ENCODE measurements around the gene DDX23. TPM values are rescaled to one million over a fixed set of nuclear protein-coding genes. Genes with fewer than 3 reads are reported as not detected.

Gene DDX23
- total RNA-seq, 1 experiment from 2014 or later, result 107 TPM

GRCh38 chr12:48788854-48789775, 62.8 kb downstream of the DDX23 start, which contains the start of gene ADCY6:
ADCY6 (minus strand) TSS chr12:48789089; CDS start chr12:48783434, 5,655 bp downstream.
- POLR2A ChIA-PET, result interaction anchor here (0.5 to 1.5 kb wide), 6 partner anchors 10 to 767 kb away, joined by 3 to 8 read pairs (median 4); no protein-coding TSS in a partner anchor
- H3K27me3 Mint-ChIP-seq (ENCODE audit: low read depth), result peaks cover 28% of the 10 kb centered on the region
- DNase-seq (ENCODE audit: low spot score) (peak; percentile 80), ATAC-seq (peak; percentile 66)
- H3K9me3 Mint-ChIP-seq, result no peaks in the 10 kb centered on the region
- H3K27ac Mint-ChIP-seq, result peak within 1 kb of the TSS; percentile 39; the same call in 1 of the 2 replicates
- CTCF ChIA-PET, result interaction anchor here (0.6 to 2.9 kb wide), 17 partner anchors 16 to 825 kb away, joined by 3 to 37 read pairs (median 5); partner anchors contain the start of genes PRKAG1 and RHEBL1
- H3K36me3 Mint-ChIP-seq, result no peaks in the 10 kb centered on the region
- TF ChIP-seq JAZF1 (CRISPR knock-in tag; IDR thresholded peaks at IDR 0.05), result no peak
- TF ChIP-seq ZNF121 (CRISPR knock-in tag; IDR thresholded peaks at IDR 0.05), result peak; percentile 64
- TF ChIP-seq ZNF281 (CRISPR knock-in tag; IDR thresholded peaks at IDR 0.05), result peak; percentile 42; the same call in 1 of the 2 replicates
- TF ChIP-seq, protein P1, sequence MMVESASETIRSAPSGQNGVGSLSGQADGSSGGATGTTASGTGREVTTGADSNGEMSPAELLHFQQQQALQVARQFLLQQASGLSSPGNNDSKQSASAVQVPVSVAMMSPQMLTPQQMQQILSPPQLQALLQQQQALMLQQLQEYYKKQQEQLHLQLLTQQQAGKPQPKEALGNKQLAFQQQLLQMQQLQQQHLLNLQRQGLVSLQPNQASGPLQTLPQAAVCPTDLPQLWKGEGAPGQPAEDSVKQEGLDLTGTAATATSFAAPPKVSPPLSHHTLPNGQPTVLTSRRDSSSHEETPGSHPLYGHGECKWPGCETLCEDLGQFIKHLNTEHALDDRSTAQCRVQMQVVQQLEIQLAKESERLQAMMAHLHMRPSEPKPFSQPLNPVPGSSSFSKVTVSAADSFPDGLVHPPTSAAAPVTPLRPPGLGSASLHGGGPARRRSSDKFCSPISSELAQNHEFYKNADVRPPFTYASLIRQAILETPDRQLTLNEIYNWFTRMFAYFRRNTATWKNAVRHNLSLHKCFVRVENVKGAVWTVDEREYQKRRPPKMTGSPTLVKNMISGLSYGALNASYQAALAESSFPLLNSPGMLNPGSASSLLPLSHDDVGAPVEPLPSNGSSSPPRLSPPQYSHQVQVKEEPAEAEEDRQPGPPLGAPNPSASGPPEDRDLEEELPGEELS (CRISPR knock-in tag; IDR thresholded peaks at IDR 0.05), result no peak
- 0 out of 2 replicates have a peak, but pooled peaks have one; percentile 8 for TF ChIP-seq MYBL2 (CRISPR knock-in tag; IDR thresholded peaks at IDR 0.05)
- TF ChIP-seq, protein P2, sequence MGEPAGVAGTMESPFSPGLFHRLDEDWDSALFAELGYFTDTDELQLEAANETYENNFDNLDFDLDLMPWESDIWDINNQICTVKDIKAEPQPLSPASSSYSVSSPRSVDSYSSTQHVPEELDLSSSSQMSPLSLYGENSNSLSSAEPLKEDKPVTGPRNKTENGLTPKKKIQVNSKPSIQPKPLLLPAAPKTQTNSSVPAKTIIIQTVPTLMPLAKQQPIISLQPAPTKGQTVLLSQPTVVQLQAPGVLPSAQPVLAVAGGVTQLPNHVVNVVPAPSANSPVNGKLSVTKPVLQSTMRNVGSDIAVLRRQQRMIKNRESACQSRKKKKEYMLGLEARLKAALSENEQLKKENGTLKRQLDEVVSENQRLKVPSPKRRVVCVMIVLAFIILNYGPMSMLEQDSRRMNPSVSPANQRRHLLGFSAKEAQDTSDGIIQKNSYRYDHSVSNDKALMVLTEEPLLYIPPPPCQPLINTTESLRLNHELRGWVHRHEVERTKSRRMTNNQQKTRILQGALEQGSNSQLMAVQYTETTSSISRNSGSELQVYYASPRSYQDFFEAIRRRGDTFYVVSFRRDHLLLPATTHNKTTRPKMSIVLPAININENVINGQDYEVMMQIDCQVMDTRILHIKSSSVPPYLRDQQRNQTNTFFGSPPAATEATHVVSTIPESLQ (CRISPR knock-in tag; IDR thresholded peaks at IDR 0.05), result no peak
- no peak for TF ChIP-seq ZNF512 (CRISPR knock-in tag; IDR thresholded peaks at IDR 0.05; ENCODE audit: borderline replicate concordance)
- no peak for TF ChIP-seq TEAD4 (CRISPR knock-in tag; IDR thresholded peaks at IDR 0.05)
- peaks cover 24% of the 10 kb centered on the region for H3K4me1 Mint-ChIP-seq
- H3K4me3 Mint-ChIP-seq, result peak within 1 kb of the TSS; percentile 94

- peak overlapping the region; percentile 94 for H3K4me3 Mint-ChIP-seq
- no peak overlapping the region for H3K27ac Mint-ChIP-seq
- ChIA-PET CTCF (interaction anchor here (0.6 to 2.9 kb wide), 12 partner anchors 15 to 825 kb away, joined by 3 to 37 read pairs (median 5); partner anchors contain the start of gene RHEBL1), POLR2A (interaction anchor here (1.5 kb wide), 2 partner anchors 25 to 27 kb away, joined by 7 to 8 read pairs; no protein-coding TSS in a partner anchor)
- no peaks in the 10 kb centered on the region for H3K36me3 Mint-ChIP-seq
- H3K4me1 Mint-ChIP-seq, result peaks cover 24% of the 10 kb centered on the region
- TF ChIP-seq MYBL2 (CRISPR knock-in tag; IDR thresholded peaks at IDR 0.05) (0 out of 2 replicates have a peak, but pooled peaks have one; percentile 39), ELF4 (CRISPR knock-in tag; IDR thresholded peaks at IDR 0.05; ENCODE audit: low read depth) (no peak)
- ATAC-seq, result no peak
- peaks cover 28% of the 10 kb centered on the region for H3K27me3 Mint-ChIP-seq (ENCODE audit: low read depth)
- DNase-seq (ENCODE audit: low spot score), result no peak
- H3K9me3 Mint-ChIP-seq, result no peaks in the 10 kb centered on the region
Measured at GRCh38 chr12:48788524-48788853, 63.5 kb downstream of the DDX23 start.

Measured in WTC11 (cell line).